Right ventricle myocardium inferior (tissue), 1 donor: ENCODE data around the gene PLB1. TPM values are rescaled to one million over a fixed set of nuclear protein-coding genes. Genes with fewer than 3 reads are reported as not detected.

ENCODE experiments used
- ATAC-seq: fragments of 200-7000 bp; cut with Tn5 transposase; one replicate; pipeline ENCODE4 v1.9.1; 2020; ENCODE audit warnings: mild to moderate bottlenecking, moderate library complexity
- DNase-seq: peaks from one replicate; pipeline ENCODE4 v3.0.0; 2021; ENCODE audit errors: missing footprints
- intact Hi-C: fragments of 100-400 bp; cut with DNase I; formaldehyde crosslinking; loops from one replicate; pipeline ENCODE4 v1.11.0; 2022
- total RNA-seq: library from RNA; stranded (reverse); fragmentation: NEBNext Ultra II Directional; extraction: Animal tissue kit (Norgen Biotek cat#: 25700); gene quantifications from one replicate; pipeline ENCODE4 v1.2.1, GENCODE V29; 2021
- donor health status: DM: no; HTN: yes; CAD: no; lungs with severe emphysema.

Gene PLB1
- total RNA-seq, 1 donor from 2014 or later, result 3.0 TPM

GRCh38 chr2:28492282-28492681, 3.6 kb upstream of the PLB1 start:
- intact Hi-C loops, result no loop called here
- no peak for ATAC-seq
- no peak for DNase-seq

DNA sequence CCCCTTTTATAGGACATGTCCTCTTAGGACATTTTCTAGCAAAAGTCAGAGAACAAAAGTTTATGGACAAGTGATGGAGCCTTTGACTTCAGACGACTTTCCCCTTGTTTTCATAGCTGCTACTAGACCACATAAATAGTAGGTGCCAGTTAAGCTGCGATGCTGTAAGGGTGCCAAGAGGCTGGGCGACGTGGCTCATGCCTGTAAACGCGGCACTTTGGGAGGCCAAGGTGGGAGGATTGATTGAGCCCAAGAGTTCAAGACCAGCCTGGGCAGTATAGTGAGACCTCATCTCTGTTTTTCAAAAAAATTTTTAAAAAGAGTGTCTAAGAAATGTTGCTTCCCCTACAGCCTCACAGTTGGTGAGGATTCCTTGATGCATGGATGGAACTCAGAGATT, 2.2 kb upstream of the PLB1 start:
- ATAC-seq, result no peak
- intact Hi-C loops, result no loop called here
- no peak for DNase-seq

DNA sequence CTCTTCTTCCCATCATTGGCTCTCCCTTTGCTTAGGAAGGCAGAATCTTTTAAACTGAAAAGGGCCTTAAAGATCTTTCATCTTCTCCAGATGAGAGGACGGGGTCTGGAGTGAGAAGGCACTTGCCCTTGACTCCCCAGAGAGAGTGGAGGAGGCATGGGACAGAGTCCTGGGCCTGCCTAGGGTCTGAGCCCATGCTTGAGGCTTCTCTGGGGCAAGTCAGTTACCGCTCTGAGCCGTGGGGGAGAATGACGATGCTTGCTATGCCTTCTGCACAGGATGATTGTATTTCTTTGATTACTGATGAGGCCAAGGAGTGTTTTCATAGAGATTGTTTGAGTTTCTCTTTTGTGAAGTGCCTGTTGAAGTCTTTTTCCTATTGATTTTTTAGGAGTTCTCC, 921 bp downstream of the PLB1 start:
- no peak for DNase-seq
- ATAC-seq, result no peak
- intact Hi-C loops, result no loop called here

DNA sequence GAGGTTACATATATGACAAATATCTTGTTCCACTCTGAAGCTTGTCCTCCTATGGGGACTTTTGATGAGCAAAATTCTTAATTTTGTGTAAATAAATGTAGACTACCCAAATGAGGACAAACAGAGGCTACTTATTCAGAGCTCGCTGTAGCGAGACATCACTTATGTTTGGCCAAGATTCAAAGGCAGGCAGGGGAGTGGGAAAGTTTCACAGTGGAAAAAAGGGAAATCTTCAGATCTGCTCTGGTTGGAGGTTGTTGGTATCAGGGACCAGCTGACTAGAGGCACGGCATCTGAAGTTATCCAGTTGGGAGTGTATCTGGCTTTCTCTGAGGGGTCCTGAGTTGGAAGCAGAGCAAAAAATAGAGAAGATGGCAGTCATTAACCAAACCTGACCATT, 1.3 kb downstream of the PLB1 start:
- no peak for ATAC-seq
- intact Hi-C loops, result no loop called here
- DNase-seq, result no peak

DNA sequence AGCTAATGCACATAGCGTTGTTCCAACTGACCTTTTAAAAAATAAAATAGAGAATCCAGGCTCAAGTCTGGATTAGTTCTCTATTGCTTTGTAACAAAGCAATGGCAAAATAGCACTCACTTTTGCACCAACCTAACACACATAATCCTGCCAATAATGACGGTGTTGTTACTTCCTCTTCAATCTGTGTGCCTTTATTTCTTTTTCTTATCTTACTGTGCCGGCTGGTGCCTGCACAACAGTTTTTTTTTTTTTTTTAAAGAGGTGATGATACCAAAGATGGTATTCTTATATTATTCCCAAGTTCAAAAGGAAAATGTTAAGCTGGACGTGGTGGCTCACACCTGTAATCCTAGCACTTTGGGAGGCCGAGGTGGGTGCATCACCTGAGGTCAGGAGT, 3.4 kb downstream of the PLB1 start:
- no peak for ATAC-seq
- intact Hi-C loops, result no loop called here
- DNase-seq, result no peak

- intact Hi-C loops, result no loop called here
- DNase-seq (no peak), ATAC-seq (no peak)
Observed at GRCh38 chr2:28505361-28505760, 9.5 kb downstream of the PLB1 start.

GRCh38 chr2:28506112-28506910, 10.5 kb downstream of the PLB1 start:
- DNase-seq (no peak), ATAC-seq (no peak)
- intact Hi-C loops, result no loop called here

GRCh38 chr2:28507796-28508764, 12.2 kb downstream of the PLB1 start:
- peak; percentile 26 for ATAC-seq
- DNase-seq, result no peak
- intact Hi-C loops, result no loop called here

- DNase-seq, result no peak
Observed at GRCh38 chr2:28509361-28509760, 13.5 kb downstream of the PLB1 start.

GRCh38 chr2:28510184-28510583, 14.3 kb downstream of the PLB1 start:
- ATAC-seq (peak; percentile 73), DNase-seq (no peak)
- intact Hi-C loops, result no loop called here

More at GRCh38 chr2:28509361-28509760, 13.5 kb downstream of the PLB1 start:
- intact Hi-C loops, result no loop called here
- ATAC-seq, result no peak

GRCh38 chr2:28511871-28512606, 16.2 kb downstream of the PLB1 start:
- DNase-seq (no peak), ATAC-seq (no peak)
- intact Hi-C loops, result no loop called here

GRCh38 chr2:28512607-28512965, 16.7 kb downstream of the PLB1 start:
- ATAC-seq (no peak), DNase-seq (no peak)
- intact Hi-C loops, result no loop called here

DNA sequence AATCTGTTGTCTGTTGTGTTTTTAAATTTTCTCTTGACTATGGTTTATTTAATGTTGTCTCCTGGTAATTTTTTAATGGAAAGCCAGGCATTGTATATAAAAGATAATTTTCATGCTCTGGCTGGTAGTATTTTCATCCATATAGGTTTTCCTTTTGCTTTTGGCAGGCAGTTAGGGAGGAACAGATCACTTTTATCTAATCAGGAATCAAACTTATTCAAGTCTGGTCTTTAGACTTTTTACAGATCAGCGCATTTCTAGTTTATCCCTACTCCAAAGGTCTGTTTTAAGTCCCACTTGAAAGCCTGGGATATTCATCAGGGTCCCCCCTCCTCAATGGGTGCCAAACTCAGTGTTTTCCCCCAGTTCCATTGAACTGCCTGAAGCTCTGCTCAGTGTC, 17.2 kb downstream of the PLB1 start:
- intact Hi-C loops, result no loop called here
- DNase-seq (no peak), ATAC-seq (no peak)

GRCh38 chr2:28515176-28515751, 19.4 kb downstream of the PLB1 start:
- intact Hi-C loops, result no loop called here
- no peak for ATAC-seq
- no peak for DNase-seq

GRCh38 chr2:28516430-28516829, 20.6 kb downstream of the PLB1 start:
- no peak for ATAC-seq
- no peak for DNase-seq
- intact Hi-C loops, result no loop called here

GRCh38 chr2:28516950-28517349, 21.1 kb downstream of the PLB1 start:
- DNase-seq (no peak), ATAC-seq (no peak)
- intact Hi-C loops, result no loop called here

DNA sequence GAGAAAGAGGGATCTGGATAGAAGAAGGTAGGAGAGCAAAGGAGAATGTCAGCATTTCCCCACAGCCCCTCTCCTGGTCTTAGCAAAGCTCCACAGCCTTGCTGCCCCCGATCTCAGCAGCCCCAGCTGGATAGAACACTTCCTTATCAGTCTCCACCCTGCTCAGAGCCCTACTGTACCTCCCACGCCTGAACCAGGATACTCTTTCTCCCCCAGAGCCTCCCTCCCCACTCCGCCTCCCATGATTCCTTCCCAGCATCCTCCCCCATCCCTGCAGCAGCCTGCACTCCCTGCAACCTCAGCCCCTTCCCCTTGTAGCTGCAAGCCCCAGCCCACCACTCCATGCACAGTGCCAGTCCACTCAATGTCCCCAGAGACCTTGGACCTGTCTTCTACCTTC, 25.8 kb downstream of the PLB1 start:
- intact Hi-C loops, result no loop called here
- no peak for DNase-seq
- no peak for ATAC-seq

DNA sequence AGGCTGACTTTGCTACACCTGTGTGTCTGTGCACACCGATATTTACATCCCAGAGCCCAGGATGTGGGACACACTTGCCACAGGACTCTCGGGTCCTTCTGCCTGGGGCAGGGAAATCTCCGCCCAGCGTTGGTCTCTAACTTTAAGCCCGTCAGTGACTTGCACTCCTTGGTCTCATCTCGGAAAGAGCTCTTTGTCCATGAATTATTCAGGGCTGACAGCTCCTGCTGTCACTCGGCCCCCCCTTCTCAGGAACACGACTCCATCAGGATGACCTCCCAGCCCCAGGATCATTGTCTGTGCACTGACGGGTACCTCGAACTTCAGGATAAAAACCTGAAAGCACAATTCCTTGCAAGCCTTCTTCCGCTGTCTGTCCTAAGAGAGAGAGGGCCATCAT, 26.6 kb downstream of the PLB1 start:
- DNase-seq (no peak), ATAC-seq (no peak)

GRCh38 chr2:28523902-28524301, 28.0 kb downstream of the PLB1 start:
- no peak for DNase-seq
- intact Hi-C loops, result no loop called here
- no peak for ATAC-seq

More for the DNA sequence above, 26.6 kb downstream of the PLB1 start:
- intact Hi-C loops, result no loop called here
